HCEC 1CT (cell line): ENCODE results near the gene SKI.
"Not testable (repeated sequence)": the region's sequence is repeated elsewhere in the genome, so short reads cannot be mapped to it uniquely, and the experiment has no call there.

Experiments used
- DNase-seq: peaks from one replicate; pipeline ENCODE4 v3.0.0-alpha.2; 2017

Gene SKI

DNA sequence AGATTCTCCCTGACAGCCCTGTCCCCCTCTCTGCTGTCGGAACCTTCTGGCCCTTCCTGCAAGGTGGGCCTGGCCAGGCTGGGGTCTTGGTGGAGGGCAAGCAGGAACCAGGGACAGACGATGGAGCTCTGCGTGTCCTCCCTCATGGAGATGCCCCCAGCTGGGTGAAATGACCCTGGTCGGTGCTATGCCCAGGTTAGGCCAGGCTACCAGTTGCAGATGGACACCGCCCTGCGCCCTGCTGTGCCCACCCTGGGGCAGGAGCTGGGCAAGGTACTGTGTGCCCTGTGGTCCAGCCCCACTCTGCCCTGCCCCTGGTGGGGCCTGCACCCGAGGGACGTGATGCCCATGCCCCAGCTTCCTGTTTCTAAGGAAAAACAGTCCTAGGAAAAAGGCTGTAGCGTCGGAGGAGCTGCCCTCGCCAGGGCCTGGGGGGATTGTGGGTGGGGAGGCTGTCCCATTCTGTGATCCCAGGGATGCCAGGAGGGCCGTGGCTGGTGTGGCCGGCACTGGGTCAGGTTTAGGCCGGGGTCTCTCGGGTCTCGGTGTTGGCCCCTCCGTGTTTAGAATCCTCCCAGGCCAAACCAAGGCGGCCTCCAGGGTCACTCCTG, 85.6 kb downstream of the SKI start:
- no peak for DNase-seq

DNA sequence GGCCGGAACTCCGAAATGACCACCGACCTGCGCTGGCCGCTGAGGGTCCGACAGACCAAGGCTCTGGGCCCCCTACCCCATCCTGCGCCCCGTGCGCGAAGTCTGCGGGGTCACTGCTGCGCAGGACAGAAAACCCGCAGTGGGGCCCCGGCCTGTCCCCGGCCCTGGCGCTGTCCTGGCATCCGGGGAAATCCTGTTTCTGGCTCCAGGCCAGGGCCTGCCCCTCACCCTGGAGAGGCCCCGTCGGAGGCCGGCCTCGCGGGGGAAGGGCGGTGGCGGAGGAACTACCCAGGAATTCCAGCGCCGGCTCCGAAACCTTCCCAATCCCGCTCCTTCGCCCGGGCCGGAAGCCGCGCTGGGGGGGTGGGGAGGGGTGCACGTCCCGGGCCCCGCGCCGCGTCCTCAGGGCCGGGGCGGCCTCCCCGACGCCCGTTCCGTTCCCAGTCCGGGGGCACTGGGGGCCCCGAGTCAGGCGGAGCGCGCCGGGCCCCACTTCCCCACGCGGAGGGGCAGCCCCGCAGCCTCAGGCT, 86.2 kb downstream of the SKI start:
- DNase-seq, result peak; percentile 61

DNA sequence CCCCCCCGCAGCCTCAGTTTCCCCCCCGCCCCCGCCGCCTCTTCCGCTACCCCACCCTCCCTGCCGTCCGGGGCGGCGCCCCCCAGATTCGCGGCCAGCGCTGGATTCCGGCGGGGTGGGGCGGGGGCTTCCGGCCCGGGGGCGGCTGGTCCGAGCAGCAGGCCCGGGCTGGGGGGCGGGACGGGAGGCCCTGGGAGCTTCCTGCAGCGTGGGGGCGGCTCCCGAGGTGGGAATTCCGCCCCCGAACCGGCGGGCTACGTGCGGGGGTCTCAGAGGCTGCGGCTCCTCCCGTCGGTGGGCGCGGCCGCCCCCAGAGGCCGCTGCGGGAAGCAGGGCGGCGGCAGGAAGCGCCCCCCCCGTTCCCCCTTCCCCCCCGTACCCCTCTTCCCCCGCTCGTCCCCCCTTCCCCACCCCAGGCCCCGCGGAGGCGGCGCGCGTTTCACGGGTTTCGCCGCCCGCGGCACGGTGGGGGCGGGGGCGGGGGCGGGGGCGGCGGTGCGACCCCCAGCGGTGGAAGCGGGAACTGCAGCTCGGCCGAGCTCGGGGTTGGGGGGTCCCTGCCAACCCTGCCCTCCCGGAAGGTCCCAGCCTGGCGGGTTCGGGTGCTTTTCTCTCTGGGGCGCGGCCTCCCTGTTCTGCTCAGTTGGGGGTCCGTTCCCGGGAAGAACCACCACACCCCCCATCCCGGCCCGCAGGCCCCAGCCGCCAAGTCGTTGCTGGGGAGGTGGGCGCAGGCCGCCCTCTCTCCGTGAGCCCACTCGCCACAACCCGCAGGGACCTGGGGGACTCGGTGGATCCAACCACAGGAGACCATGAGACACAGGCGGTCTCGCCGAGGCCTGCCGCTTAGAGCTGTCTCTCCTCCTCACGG, 86.9 kb downstream of the SKI start:
- DNase-seq, result peak; percentile 41

DNA sequence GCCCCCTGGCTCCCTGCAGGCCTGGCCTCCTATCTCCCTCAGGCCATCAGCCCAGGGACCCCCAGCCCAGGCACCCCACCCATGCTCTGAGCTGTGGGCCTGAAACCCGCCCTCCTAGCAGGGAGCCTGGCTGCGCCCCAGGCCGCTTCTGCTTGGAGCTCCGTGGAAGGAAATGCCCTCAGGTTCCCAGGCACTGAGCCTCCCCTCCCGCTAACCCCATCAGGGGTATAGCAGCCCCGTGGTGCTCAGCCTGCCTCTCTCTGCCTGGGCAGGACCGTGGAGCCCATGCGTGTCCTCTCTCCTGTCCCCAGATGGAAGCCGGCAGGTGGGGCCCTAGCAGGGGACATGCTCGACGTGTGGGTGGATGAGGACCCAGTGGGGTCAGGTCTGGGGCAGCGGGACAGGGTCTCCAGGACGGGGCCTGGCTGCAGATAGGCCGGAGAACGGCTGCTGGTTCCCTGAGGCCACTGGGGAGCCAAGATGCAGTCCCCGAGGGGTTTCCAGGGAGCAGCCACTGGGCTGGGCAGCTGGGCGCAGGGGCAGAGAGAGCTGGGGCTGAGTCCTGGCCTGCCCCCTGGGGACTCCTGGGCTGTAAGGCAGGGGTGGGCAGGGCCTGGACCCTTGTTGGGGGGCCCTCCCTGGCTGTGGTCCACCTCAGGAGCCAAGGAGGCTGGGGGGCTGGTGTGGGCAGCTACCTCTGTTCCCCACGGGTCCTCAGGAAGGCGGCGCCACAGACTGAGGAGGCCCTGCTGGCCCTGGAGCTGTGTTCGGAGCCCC, 87.7 kb downstream of the SKI start:
- no peak for DNase-seq

DNA sequence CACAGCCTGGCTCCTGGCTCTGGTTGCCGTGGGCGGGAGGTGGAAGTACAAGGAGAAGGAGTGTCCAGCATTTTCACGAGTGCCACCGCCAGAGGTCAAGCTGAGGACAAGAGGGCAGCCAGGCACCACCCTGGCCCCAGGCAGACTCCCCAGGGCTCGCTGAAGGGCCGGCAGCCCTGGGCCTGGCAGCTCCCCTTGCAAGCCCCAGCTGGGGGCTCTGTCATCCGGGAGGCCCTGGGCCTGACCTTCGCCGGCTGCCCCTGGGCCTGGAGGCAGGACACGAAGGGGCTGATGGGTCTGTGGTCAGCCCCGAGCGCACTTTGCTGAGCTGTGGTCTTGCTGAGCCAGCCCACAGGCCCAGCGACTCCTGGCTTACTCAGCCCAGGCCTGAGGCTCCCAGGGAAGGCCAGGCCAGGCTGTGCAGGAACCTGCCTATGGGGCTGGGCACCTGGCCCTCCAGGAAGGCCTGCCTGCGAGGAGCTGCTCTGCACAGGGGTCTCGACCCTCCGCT, 88.4 kb downstream of the SKI start:
- DNase-seq, result no peak

DNA sequence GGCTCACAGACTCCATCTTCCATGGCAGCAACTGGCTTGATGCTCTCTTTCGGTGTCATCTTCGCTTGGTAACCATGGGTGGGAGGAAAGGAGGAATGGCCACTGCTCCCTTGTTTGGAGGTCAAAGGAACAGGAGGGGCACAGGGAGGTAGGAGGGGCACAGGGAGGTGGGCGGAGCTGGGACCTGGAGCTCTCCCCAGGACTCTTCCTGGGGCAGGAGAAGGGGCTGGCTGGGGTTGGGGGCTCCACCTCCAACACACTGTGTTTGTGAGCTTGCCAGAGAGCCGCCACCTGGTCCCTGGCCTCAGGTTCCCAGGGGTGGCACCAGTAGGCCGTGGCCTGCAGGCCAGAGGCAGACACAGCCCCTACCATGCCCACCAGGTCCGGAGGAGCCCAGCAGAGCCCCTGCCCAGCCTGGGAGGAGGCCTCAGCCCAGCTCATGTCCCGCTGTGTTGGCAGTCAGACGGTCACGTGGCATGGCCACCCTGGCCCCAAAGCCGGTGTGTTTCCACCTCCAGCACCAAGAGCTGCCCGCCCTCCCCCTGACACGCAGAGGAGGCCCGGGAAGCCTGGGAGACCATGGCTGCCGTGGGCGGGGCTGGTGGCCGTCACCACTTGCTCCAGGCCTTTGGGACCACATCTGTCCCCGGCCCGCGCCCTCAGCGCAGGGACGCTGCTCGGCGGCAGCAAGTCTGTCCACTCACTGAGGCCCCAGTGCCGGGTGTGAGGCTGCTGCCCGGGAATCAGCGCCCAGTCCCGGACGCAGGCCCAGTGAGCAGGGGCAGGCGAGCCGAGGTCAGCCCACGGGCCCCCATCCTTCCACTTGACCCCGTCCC, 89.3 kb downstream of the SKI start:
- no peak for DNase-seq

DNA sequence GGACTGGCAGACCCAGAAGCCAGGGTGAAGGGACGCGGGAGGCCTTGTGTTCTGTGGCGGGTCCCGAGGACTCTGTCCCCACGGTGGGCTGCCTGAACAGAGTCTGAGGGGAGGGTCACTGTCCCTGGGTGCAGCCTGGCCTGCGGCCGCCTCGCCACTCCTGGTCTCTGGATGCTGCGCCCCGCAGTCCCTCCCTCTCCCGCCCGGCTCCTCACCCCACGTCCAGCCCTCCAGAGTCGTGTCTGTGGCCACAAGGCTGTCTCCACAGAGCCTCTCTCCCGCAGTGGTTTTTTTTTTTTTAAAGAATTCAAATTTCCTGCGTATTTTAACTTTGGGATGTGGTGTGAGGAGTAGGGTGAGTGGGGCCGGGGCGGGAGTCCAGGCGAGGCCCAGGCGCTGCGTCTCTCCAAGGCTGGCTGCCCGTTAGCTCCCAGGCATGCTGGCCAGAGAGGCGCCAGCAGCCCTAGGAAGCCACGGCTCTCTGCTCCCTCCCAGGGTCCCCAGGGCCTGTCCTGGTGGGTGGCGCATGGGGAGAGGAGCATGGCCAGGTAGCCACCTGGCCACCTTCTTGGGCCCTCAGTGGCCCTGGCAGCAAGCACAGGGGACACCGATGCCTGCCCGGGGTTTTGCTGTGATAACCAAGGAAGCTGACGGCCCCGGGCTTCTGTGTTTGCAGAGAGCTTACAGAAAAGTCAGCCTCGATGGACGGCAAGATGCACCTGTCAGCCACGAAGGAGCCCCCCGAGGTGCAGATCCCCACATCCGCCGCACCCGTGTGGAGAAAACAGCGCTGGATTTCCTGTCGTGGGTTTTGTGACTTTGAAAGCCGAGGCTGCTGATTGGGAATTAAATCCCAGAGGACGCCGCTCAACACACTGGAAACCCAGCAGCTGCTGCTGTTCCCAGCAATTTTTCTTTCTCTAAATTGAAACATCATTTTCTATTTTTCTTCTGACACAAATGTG, 90.5 kb downstream of the SKI start:
- DNase-seq, result no peak

DNA sequence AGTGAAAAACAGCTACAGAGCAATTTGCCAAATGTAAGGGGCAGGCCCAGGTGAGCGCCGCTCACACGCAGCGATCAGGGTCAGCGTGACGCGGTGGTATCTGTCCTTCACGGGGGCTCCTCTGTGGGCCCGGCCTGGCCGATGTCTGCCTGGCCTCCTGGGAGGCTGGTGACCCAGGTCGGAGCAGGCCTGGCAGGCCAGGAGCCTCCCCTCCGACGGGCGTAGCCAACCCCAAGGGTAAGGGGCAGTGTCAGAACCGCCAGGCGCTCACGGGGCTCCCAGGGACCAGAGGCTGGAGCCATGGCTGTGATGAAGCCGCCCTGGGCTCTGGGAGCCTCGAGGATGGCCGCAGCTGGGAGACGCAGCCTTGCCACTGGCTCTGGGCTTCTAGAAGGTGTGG, 91.2 kb downstream of the SKI start:
- no peak for DNase-seq

DNA sequence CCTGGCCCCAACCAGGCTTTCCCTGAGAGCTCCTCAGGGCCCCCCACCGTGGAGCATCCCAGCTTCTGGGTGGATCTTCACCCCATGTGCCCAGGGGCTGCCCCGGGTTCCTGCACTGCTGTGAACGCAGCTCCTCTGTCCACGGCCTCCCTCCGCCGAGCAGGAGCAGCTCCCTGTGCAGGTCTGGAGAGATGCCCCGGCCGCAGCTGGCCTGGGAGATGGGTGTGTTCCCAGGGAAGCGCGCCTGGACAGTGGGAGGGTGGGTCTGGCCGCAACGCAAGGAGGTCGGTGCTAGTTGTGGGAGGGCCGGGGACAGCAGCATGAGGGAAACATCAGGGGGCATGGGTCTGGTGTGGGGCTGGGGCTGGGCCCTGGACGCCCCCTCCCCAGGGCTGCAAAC, 91.9 kb downstream of the SKI start:
- DNase-seq, result no peak

DNA sequence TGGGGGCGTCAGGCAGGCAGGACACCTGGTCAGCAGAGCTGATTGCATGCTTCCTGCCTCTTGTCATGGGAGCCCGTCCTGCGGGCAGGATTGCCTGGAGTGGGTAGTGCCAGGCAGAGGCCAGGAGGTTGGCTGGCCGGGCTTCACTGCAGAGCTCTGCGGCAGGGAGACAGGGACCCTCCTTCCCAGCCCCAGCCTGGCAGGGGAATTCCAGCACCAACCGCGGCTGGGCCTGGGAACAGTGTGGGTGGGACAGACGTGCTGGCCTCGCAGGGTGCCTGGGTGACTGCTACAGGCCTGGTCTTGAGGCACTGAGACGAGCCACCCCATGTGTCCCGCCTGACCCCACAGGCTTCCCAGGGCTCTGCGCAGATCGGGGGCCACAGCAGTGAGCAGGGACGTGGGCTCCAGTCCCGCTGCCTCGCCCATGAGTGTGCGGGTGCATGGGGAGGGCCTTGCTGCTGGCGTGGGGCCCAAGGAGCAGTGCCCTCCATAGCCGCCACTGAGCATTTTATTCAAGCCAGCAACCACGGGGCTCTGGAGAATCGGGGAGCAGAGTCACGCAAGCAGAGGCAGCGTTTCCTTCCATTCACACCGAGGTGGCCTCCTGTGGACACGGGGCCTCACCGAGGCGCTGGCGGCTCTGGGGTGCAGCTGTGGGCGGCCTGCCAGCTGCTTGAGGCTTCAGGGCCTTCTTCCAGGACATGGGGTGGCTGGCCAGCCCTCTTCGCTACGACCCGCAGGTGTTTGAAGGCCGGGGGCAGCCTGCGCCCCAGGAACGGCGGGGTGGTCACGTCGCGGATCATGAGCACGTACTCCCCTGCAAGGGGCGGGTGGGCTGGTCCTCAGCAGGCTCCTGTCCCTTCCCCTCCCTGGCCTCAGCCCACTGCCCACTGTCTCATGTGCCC, 92.9 kb downstream of the SKI start:
- DNase-seq, result no peak

DNA sequence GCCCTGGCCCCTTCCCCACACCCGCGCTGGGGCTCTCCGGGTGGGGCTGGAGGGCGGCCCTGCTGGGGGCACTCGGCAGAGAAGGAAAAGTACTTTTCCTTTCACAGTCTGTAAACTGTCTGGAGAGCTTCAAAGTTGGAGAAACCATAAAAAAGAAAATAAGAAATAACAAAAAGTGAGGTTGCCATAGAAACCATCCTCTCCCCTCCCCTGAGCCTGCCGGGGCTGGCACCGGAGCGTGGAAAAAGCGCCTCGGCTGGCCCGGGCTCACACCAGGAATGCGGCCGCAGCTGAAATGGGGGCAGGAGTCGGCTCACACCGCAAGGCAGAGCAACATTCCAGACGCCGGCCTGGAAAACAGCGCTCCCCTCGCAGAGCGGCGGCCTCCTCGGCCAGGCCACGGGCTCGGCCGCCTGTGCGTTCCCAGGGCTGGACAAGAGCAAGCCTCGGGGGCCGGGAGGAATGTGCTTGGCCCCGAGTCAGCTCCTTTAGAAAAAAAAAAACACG, 94.0 kb downstream of the SKI start:
- DNase-seq, result peak; percentile 65

DNA sequence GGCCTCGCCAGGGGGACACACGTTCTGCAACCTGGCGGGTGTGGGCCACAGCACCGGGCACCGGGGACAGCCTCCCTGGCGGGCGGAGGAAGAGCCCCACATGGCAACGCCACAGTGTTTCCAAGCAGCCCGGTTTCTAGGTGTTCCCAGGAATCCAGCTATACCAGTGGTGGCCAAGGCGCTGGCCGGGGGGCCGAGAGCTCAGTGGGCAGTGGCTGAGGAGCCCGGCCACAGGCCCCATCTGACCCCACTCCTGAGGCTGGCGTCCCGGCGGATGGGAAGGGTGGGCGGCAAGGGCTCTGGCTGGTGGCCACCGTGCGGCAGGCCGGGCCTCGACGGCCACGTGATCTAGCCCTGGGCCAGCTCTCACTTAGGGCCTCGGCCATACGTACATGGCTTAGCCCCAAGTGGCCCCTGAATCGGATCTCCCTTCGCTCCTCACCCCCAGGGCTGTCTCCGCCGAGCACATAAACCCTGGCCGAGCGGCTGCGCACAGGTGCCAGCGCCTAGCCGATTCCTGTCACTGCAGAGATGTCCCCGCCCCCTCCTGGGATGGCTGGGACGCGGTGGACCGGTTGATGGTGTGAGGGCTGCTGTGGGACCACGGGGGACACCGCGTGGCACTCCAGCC, 94.6 kb downstream of the SKI start:
- DNase-seq, result no peak

DNA sequence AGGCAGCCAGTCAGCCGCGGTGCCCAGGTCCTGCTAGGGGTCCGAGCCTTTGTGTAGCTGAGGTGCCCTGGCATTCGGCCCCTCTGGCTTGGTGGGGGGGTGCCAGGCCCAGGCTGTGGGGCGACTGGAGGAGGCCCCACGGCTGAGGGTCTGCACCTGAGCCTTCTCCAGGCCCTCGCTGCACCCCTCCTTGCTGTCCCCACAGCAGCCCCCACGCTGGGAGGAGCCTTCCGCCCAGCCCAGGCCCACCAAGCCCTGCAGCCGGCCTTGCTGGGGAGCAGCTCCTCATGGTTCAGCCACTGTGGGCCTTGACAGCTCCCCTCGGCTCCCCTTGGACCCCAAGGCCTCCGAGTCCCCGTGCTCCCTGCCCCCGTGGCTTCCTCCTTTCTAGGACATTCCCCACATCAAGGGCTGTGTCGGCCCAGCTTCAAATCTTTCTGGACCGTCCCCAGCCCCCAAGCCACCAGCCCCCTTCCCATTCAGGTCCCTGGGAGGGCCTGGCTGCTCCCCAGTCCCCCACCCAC, 95.4 kb downstream of the SKI start:
- DNase-seq, result no peak

DNA sequence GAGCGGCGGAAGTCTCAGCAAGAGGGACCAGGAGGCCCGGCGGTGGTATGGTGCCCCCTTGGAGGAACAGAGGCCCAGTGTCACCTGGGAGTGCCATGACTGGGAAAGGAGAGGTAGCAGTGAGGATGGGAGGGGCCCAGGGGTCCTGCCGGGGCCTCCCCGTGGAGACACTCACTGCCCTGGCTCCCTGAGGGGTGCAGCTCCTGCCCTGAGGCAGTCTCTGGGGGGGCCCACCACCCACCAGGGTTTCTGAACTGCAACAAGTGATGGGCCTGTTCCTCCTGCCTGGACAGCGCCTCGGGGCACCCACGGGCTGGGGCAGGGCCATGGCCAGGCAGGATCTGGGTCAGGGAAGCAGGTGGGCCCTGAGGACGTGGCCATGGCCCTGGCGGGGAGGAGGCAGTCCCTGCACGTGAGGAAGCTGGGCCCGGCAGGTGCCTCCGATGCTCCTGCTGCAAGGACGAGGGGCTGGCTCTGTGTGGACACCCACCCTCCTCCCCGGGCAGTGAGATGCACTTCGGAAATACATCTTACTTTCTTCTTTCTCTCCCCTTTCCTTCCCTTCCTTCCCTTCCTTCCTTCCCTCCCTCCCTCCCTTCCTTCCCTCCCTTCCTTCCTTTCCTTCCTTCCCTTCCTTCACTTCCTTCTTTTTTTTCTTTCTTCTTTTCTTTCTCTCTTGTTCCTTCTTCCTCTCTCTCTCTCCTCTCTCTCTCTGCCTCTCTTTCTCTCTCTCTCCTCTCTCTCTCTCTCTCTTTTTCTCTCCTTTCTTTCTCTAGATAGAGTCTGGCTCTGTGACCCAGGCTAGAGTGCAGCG, 96.6 kb downstream of the SKI start:
- no peak for DNase-seq

DNA sequence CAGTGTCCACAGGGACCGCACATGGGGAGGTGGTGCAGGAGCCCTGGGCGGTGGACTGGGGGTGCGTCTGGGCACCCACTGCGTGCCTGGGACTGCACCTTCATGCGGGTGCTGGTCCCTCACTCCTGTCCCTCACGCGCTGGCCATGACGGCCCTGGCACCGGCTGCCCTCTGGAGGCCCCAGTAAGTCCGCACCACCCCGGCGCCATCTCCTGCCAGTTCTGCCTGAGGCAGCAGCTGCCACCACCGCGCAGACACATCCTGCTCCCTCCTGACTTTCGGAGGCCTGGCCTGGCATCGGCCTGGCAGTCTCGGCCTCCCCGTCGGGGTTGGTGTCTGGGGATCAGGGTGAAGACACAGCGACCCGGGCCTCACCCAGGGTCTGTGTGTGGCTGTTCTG, 98.4 kb downstream of the SKI start:
- DNase-seq, result no peak

DNA sequence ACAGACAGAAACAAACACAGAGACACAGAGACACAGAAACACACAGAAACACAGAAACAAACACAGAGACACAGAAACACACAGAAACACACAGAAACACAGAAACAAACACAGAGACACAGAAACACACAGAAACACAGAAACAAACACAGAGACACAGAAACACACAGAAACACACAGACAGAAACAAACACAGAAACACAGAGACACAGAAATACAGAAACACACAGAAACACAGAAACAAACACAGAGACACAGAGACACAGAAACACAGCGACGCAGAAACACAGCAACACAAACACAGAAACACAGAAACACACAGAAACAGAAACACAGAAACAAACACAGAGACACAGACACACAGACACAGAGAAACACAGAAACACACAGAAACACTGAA, 99.0 kb downstream of the SKI start:
- DNase-seq, result not testable (repeated sequence)

DNA sequence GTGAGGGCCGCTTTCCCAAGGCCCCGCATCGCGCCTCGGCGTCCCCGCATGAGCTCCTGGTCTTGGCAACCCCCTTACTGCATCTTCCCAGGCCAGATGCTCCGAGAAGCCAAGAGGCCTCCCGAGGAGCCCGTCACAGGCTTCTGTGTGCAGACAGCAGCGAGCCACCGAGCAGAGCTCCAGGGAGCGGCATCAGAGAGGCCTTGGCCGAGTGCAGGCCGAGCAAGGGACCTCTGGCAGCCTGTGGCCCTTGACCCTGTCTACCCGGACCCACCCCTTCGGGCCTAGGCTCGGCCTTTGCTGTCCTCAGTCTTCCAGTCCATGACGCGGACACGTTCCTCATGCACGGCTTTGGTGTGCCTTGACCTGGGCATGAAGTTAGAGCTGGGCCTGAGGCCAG, 99.7 kb downstream of the SKI start:
- no peak for DNase-seq
